ENCODE measurements around the gene NTF4. TPM values are rescaled to one million over a fixed set of nuclear protein-coding genes. Genes with fewer than 3 reads are reported as not detected.
A peak's percentile ranks its signal among the peaks of the same experiment; 100 is the strongest.
"Not testable (repeated sequence)": the region's sequence is repeated elsewhere in the genome, so short reads cannot be mapped to it uniquely, and the experiment has no call there.

Gene NTF4
- total and polyA plus RNA-seq, 5 donors, result 0.37 to 2.2 (median 0.47) TPM; not detected in 1

GRCh38 chr19:49019242-49019932 is 45.2 kb downstream of the NTF4 start:
- Histone ChIP-seq H3K4me3 (ENCODE audit: low read length) (peak overlapping the region; percentile 35), H3K9me3 (ENCODE audit: control insufficient read depth, low read length) (no peaks in the 10 kb centered on the region), H3K27me3 (ENCODE audit: control insufficient read depth, insufficient read depth) (no peaks in the 10 kb centered on the region), H3K4me1 (ENCODE audit: control insufficient read depth, insufficient read depth, low read length) (no peaks in the 10 kb centered on the region), H3K27ac (ENCODE audit: low read length) (no peak overlapping the region)
- ATAC-seq, result peak; percentile 71 to 75
- DNase-seq, result peak; percentile 60 to 89 (median 88)
- WGBS, result 15% methylated on average over 41 of the region's 41 CpGs
- intact Hi-C loops (cut with DNase I), result no loop called here

DNA sequence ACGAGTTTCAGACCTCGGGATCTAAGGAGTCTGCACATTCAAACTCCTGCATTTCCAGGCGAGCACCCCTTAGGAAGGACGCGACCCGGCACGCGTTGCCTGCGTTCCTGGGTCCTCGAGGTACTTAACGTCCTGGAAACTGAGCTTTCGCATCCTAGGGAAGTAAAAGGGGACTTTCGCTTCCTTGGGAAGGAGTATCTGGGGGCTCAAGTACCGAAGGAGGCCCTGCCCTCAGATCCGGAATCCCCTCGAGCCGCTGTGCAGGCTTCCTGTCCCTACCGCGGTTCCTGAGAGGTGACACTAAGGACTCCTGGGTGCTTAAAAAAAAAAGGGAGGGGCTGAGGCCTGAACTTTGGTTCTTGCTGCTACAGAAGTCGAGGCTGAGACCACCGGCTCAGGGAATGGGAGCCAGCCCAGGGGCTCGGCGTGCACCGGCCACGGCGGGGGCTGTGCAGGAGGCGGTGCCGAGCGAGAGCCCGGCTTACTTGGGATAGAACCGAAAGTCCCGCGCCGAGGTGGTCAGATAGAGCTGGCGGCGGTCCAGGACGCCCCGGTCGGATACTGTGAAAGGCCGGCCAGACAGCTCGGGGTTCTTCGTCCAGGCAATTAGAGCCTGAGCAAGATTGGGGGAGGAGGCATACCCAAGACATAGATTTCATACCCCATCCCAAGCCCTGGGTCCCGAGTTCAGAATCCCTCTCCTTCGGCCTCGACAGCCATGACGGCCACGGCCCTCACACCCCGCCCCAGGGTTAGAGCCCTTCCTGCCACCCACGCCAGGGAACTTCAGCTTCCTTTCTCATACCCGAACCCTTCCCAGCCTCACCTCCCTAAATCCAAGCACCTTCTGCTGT is 46.0 kb downstream of the NTF4 start:
- H3K4me1 ChIP-seq (ENCODE audit: control insufficient read depth, insufficient read depth, low read length); H3K9me3 ChIP-seq (ENCODE audit: control insufficient read depth, low read length); H3K27ac ChIP-seq (ENCODE audit: low read length); intact Hi-C loops (cut with DNase I); H3K27me3 ChIP-seq (ENCODE audit: control insufficient read depth, insufficient read depth): not testable (repeated sequence)
- ATAC-seq (peak; percentile 6 to 32), DNase-seq (peak in 2 of 3 donors; percentile 71 to 79)
- 4% methylated on average over 50 of the region's 50 CpGs for WGBS
- H3K4me3 ChIP-seq (ENCODE audit: low read length), result peak overlapping the region; percentile 53

- ATAC-seq, result peak; percentile 66 to 72
- WGBS, result 1% methylated on average over 62 of the region's 62 CpGs
- Histone ChIP-seq H3K27me3 (ENCODE audit: control insufficient read depth, insufficient read depth) (no peaks in the 10 kb centered on the region), H3K27ac (ENCODE audit: low read length) (no peak overlapping the region), H3K4me1 (ENCODE audit: control insufficient read depth, insufficient read depth, low read length) (no peaks in the 10 kb centered on the region), H3K9me3 (ENCODE audit: control insufficient read depth, low read length) (no peaks in the 10 kb centered on the region), H3K4me3 (ENCODE audit: low read length) (peak overlapping the region; percentile 53)
- intact Hi-C loops (cut with DNase I), result no loop called here
- peak; percentile 62 to 80 (median 79) for DNase-seq
These were observed 46.8 kb downstream of the NTF4 start for GRCh38 chr19:49017666-49018351.

GRCh38 chr19:49017041-49017665 is 47.5 kb downstream of the NTF4 start, which contains the start of gene LHB:
LHB (minus strand) TSS chr19:49017091; CDS start chr19:49017081, 10 bp downstream.
- H3K27ac ChIP-seq (ENCODE audit: low read length), result no peak within 1 kb of the TSS
- no peaks in the 10 kb centered on the region for H3K27me3 ChIP-seq (ENCODE audit: control insufficient read depth, insufficient read depth)
- no peaks in the 10 kb centered on the region for H3K9me3 ChIP-seq (ENCODE audit: control insufficient read depth, low read length)
- WGBS, result 71% methylated on average over 17 of the region's 17 CpGs
- peak within 1 kb of the TSS; percentile 53 for H3K4me3 ChIP-seq (ENCODE audit: low read length)
- intact Hi-C loops (cut with DNase I), result no loop called here
- H3K4me1 ChIP-seq (ENCODE audit: control insufficient read depth, insufficient read depth, low read length), result no peaks in the 10 kb centered on the region
- no peak for ATAC-seq
- DNase-seq, result no peak

GRCh38 chr19:49016067-49016839 is 48.4 kb downstream of the NTF4 start:
- H3K27ac ChIP-seq (ENCODE audit: low read length), result no peak overlapping the region
- no peaks in the 10 kb centered on the region for H3K27me3 ChIP-seq (ENCODE audit: control insufficient read depth, insufficient read depth)
- ATAC-seq, result no peak
- WGBS, result 95% methylated on average over 26 of the region's 29 CpGs
- intact Hi-C loops (cut with DNase I), result no loop called here
- H3K4me3 ChIP-seq (ENCODE audit: low read length), result no peak overlapping the region
- H3K9me3 ChIP-seq (ENCODE audit: control insufficient read depth, low read length), result no peaks in the 10 kb centered on the region
- DNase-seq, result peak in 1 of 3 donors; percentile 25
- no peaks in the 10 kb centered on the region for H3K4me1 ChIP-seq (ENCODE audit: control insufficient read depth, insufficient read depth, low read length)

GRCh38 chr19:49014870-49015255 is 49.8 kb downstream of the NTF4 start:
- H3K4me1 ChIP-seq (ENCODE audit: control insufficient read depth, insufficient read depth, low read length), result no peaks in the 10 kb centered on the region
- no peaks in the 10 kb centered on the region for H3K27me3 ChIP-seq (ENCODE audit: control insufficient read depth, insufficient read depth)
- WGBS, result 91% methylated on average over 18 of the region's 18 CpGs
- DNase-seq (peak in 1 of 3 donors; percentile 34), ATAC-seq (no peak)
- intact Hi-C loops (cut with DNase I), result no loop called here
- H3K4me3 ChIP-seq (ENCODE audit: low read length), result no peak overlapping the region
- H3K27ac ChIP-seq (ENCODE audit: low read length), result no peak overlapping the region
- no peaks in the 10 kb centered on the region for H3K9me3 ChIP-seq (ENCODE audit: control insufficient read depth, low read length)

GRCh38 chr19:49014123-49014869 is 50.3 kb downstream of the NTF4 start:
- Histone ChIP-seq H3K4me1 (ENCODE audit: control insufficient read depth, insufficient read depth, low read length) (no peaks in the 10 kb centered on the region), H3K4me3 (ENCODE audit: low read length) (no peak overlapping the region), H3K9me3 (ENCODE audit: control insufficient read depth, low read length) (no peaks in the 10 kb centered on the region), H3K27me3 (ENCODE audit: control insufficient read depth, insufficient read depth) (no peaks in the 10 kb centered on the region), H3K27ac (ENCODE audit: low read length) (no peak overlapping the region)
- peak in 1 of 3 donors; percentile 33 for DNase-seq
- ATAC-seq, result no peak
- 88% methylated on average over 32 of the region's 32 CpGs for WGBS
- intact Hi-C loops (cut with DNase I), result no loop called here

DNA sequence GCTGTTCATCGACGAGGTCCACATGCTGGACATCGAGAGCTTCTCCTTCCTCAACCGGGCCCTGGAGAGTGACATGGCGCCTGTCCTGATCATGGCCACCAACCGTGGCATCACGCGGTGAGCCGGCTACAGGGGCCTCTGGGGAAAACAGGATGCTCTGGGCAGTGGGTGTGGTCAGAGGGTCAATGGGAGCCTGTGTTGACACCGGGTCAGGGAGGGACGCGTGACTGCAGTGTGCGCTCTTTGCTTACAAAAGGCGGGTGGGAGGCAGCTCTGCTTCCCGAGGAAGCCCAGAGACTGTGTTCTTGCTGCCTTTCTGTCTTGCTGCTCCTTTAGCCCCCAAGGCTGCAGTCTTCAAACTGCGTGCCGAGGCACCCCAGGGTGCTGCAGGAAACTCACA is 53.4 kb downstream of the NTF4 start:
- no peak for ATAC-seq
- intact Hi-C loops (cut with DNase I), result no loop called here
- Histone ChIP-seq H3K27me3 (ENCODE audit: control insufficient read depth, insufficient read depth) (no peaks in the 10 kb centered on the region), H3K27ac (ENCODE audit: low read length) (no peak overlapping the region), H3K9me3 (ENCODE audit: control insufficient read depth, low read length) (no peaks in the 10 kb centered on the region), H3K4me3 (ENCODE audit: low read length) (no peak overlapping the region), H3K4me1 (ENCODE audit: control insufficient read depth, insufficient read depth, low read length) (no peaks in the 10 kb centered on the region)
- WGBS, result 85% methylated on average over 17 of the region's 17 CpGs
- DNase-seq, result no peak
